HCT116 (cell line): ENCODE data around the gene CACNA1C. TPM values are rescaled to one million over a fixed set of nuclear protein-coding genes. Genes with fewer than 3 reads are reported as not detected.

Source experiments
- ATAC-seq: fragments of 200-7000 bp; cut with Tn5 transposase; 2 replicates; pipeline ENCODE4 v1.9.1; 2020; ENCODE audit warnings: mild to moderate bottlenecking, moderate library complexity
- BruUV-seq: library from RNA; stranded (reverse); fragments of 400-500 nt; replicated peaks from 2 replicates; lab custom pipeline; 2021; lab: Mats Ljungman, UMichigan
- CTCF ChIA-PET: fragments of 300-600 bp; sonication (Branson Sonifier 250); formaldehyde crosslinking; loops from one replicate; lab custom pipeline; 2021; ENCODE audit warnings: antibody characterized with exemption; lab: Charles Lee
- POLR2A ChIA-PET: fragments of 300-600, 350-600 bp; sonication (Branson Sonifier 250); formaldehyde crosslinking; loops from one replicate; lab custom pipeline; 2021; ENCODE audit warnings: antibody characterized with exemption; lab: Charles Lee
- RAD21 ChIA-PET, 2 experiments: fragments of 300-600 bp; sonication (Branson Sonifier 250); formaldehyde crosslinking; loops; one replicate each; lab custom pipeline; 2023; ENCODE audit warnings: low total read pairs in 2 of 2; ENCODE audit not compliant: uncharacterized antibody in 2 of 2, unreplicated experiment in 2 of 2, low non-redundant PET in 1 of 2; lab: Charles Lee
- DNase-seq: peaks from one replicate; pipeline ENCODE4 v3.0.0-alpha.2; 2010; ENCODE audit warnings: low read depth, low spot score
- H2AFZ ChIP-seq: fragments of 200-600 bp; shearing (Covaris generic), sonication (generic); 2 replicates; pipeline ENCODE4 v1.6.1; 2017; ENCODE audit warnings: low read depth, mixed run types, mixed read lengths, antibody characterized with exemption, low read length; ENCODE audit not compliant: poor library complexity, severe bottlenecking
- H3K27ac ChIP-seq: 2 replicates; pipeline ENCODE4 v1.5.1; 2012; ENCODE audit warnings: low read depth, low read length
- H3K27me3 ChIP-seq: fragments of 200-600 bp; sonication (generic); 2 replicates; pipeline ENCODE4 v1.6.1; 2016; ENCODE audit warnings: mixed run types, low read length, mixed read lengths; ENCODE audit not compliant: insufficient read depth
- H3K36me3 ChIP-seq, 2 experiments: fragments of 200-500 bp in 1 of 2; fragments of 200-600 bp in 1 of 2; sonication (Bioruptor generic) in 1 of 2; sonication (generic) in 1 of 2; 2 replicates each; pipeline versions ENCODE4 v1.5.1 to v1.6.1; 2014 to 2016; ENCODE audit warnings: low read length in 2 of 2, inconsistent platforms in 1 of 2, mixed read lengths in 1 of 2, mixed run types in 1 of 2; ENCODE audit not compliant: insufficient read depth in 2 of 2, control insufficient read depth in 1 of 2
- H3K4me1 ChIP-seq, 2 experiments: fragments of 200-600 bp in 1 of 2; sonication (generic) in 1 of 2; 2 replicates each; pipeline versions ENCODE4 v1.5.1 to v1.6.1; 2012 to 2017; ENCODE audit warnings: low read length in 2 of 2, inconsistent platforms in 1 of 2, mild to moderate bottlenecking in 1 of 2, mixed read lengths in 1 of 2, mixed run types in 1 of 2, moderate library complexity in 1 of 2; ENCODE audit not compliant: insufficient read depth in 2 of 2, control insufficient read depth in 1 of 2
- H3K4me2 ChIP-seq: fragments of 200-600 bp; sonication (generic); 2 replicates; pipeline ENCODE4 v1.6.1; 2017; ENCODE audit warnings: mixed run types, low read length, mixed read lengths
- H3K4me3 ChIP-seq, 2 experiments: fragments of 200-600 bp in 1 of 2; sonication (generic) in 1 of 2; replicated peaks in 1 of 2; 2 replicates each; pipeline ENCODE4 v1.5.1; 2011 to 2016; ENCODE audit warnings: low read length in 2 of 2, control low read depth in 1 of 2, low read depth in 1 of 2, mild to moderate bottlenecking in 1 of 2, mixed read lengths in 1 of 2, mixed run types in 1 of 2
- H3K79me2 ChIP-seq: fragments of 200-600 bp; sonication (generic); 2 replicates; pipeline ENCODE4 v1.6.1; 2017; ENCODE audit warnings: mild to moderate bottlenecking, mixed run types, low read length, moderate library complexity, mixed read lengths; ENCODE audit not compliant: insufficient read depth
- H3K9ac ChIP-seq: fragments of 200-600 bp; sonication (generic); 2 replicates; pipeline ENCODE4 v1.6.1; 2016; ENCODE audit warnings: low read length, mixed read lengths
- H3K9me2 ChIP-seq: fragments of 200-600 bp; sonication (generic), shearing (Covaris generic); 2 replicates; pipeline ENCODE4 v1.6.1; 2017; ENCODE audit warnings: mixed run types, mild to moderate bottlenecking, moderate library complexity; ENCODE audit not compliant: insufficient read depth
- H3K9me3 ChIP-seq, 2 experiments: fragments of 200-500 bp in 1 of 2; fragments of 200-600 bp in 1 of 2; sonication (Bioruptor generic) in 1 of 2; sonication (generic) in 1 of 2; 2 replicates each; pipeline ENCODE4 v1.6.1; 2014 to 2017; ENCODE audit warnings: low read length in 2 of 2, mixed read lengths in 2 of 2, inconsistent platforms in 1 of 2, low read depth in 1 of 2, mild to moderate bottlenecking in 1 of 2, mixed run types in 1 of 2, moderate library complexity in 1 of 2; ENCODE audit not compliant: control insufficient read depth in 1 of 2, insufficient read depth in 1 of 2
- H4K20me1 ChIP-seq: fragments of 200-600 bp; sonication (generic), shearing (Covaris generic); 2 replicates; pipeline ENCODE4 v1.6.1; 2017; ENCODE audit warnings: mixed run types, mild to moderate bottlenecking, moderate library complexity; ENCODE audit not compliant: insufficient read depth
- ATF3 ChIP-seq: IDR thresholded peaks from 2 replicates; pipeline ENCODE4 v1.6.1; 2012
- CBX3 ChIP-seq: IDR thresholded peaks from 2 replicates; pipeline ENCODE4 v1.6.1; 2012; ENCODE audit warnings: low read depth
- CEBPB ChIP-seq: IDR thresholded peaks from 2 replicates; pipeline ENCODE4 v1.6.1; 2012; ENCODE audit warnings: low read depth
- CTCF ChIP-seq, 3 experiments: fragments of 200-600 bp in 1 of 3; sonication (generic) in 1 of 3; IDR thresholded peaks in 2 of 3; conservative IDR thresholded peaks in 1 of 3; 2 replicates each; pipeline ENCODE4 v1.5.1; 2012 to 2017; ENCODE audit warnings: low read depth in 2 of 3, low read length in 2 of 3, antibody characterized with exemption in 1 of 3, borderline replicate concordance in 1 of 3, control low read depth in 1 of 3, mild to moderate bottlenecking in 1 of 3, mixed read lengths in 1 of 3, mixed run types in 1 of 3, moderate library complexity in 1 of 3; ENCODE audit not compliant: insufficient read depth in 1 of 3
- EGR1 ChIP-seq: IDR thresholded peaks from 2 replicates; pipeline ENCODE4 v1.6.1; 2012; ENCODE audit warnings: low read depth
- ELF1 ChIP-seq: IDR thresholded peaks from 2 replicates; pipeline ENCODE4 v1.6.1; 2012; ENCODE audit warnings: low read depth, borderline replicate concordance
- EZH2 ChIP-seq: fragments of 200-600 bp; sonication (generic); IDR thresholded peaks from 2 replicates; pipeline ENCODE4 v1.6.1; 2017; ENCODE audit warnings: antibody characterized with exemption, mixed run types
- EZH2phosphoT487 ChIP-seq: fragments of 200-600 bp; IDR thresholded peaks from 2 replicates; pipeline ENCODE4 v1.6.1; 2018; ENCODE audit warnings: antibody characterized with exemption, borderline replicate concordance
- JUND ChIP-seq: IDR thresholded peaks from 2 replicates; pipeline ENCODE4 v1.6.1; 2012
- POLR2A ChIP-seq: IDR thresholded peaks from 2 replicates; pipeline ENCODE4 v1.7.0; 2011; ENCODE audit warnings: borderline replicate concordance; ENCODE audit not compliant: insufficient read depth, insufficient read length; ENCODE audit errors: extremely low read depth
- POLR2AphosphoS5 ChIP-seq: IDR thresholded peaks from 2 replicates; pipeline ENCODE4 v1.6.1; 2011; ENCODE audit warnings: mild to moderate bottlenecking, low read depth, low read length, moderate library complexity
- RAD21 ChIP-seq: IDR thresholded peaks from 2 replicates; pipeline ENCODE4 v1.6.1; 2012; ENCODE audit warnings: low read depth, mild to moderate bottlenecking
- REST ChIP-seq: IDR thresholded peaks from 2 replicates; pipeline ENCODE4 v1.6.1; 2012; ENCODE audit warnings: low read depth
- SIN3A ChIP-seq: IDR thresholded peaks from 2 replicates; pipeline ENCODE4 v1.6.1; 2012; ENCODE audit warnings: low read depth
- SP1 ChIP-seq: IDR thresholded peaks from 2 replicates; pipeline ENCODE4 v1.6.1; 2012; ENCODE audit warnings: low read depth
- SRF ChIP-seq: IDR thresholded peaks from 2 replicates; pipeline ENCODE4 v1.6.1; 2012; ENCODE audit warnings: low read depth
- TCF7L2 ChIP-seq: IDR thresholded peaks from 2 replicates; pipeline ENCODE4 v1.7.0; 2011; ENCODE audit warnings: borderline replicate concordance, inconsistent platforms; ENCODE audit not compliant: insufficient read depth, insufficient read length; ENCODE audit errors: extremely low read depth
- YY1 ChIP-seq: IDR thresholded peaks from 2 replicates; pipeline ENCODE4 v1.6.1; 2011; ENCODE audit warnings: low read length, low read depth, moderate library complexity, mild to moderate bottlenecking; ENCODE audit not compliant: insufficient replicate concordance; ENCODE audit errors: extremely low read depth
- ZBTB33 ChIP-seq: IDR thresholded peaks from 2 replicates; pipeline ENCODE4 v1.6.1; 2011; ENCODE audit warnings: mild to moderate bottlenecking, low read length, moderate library complexity; ENCODE audit not compliant: insufficient replicate concordance; ENCODE audit errors: extremely low read depth
- ZNF274 ChIP-seq: fragments of 200-500 bp; sonication (Bioruptor generic); IDR thresholded peaks from 2 replicates; pipeline ENCODE4 v1.6.1; 2014; ENCODE audit warnings: mild to moderate bottlenecking, low read depth, low read length, inconsistent platforms
- intact Hi-C: fragments of 100-400 bp; cut with micrococcal nuclease; formaldehyde crosslinking; loops from 2 replicates; pipeline ENCODE4 v1.10.0; 2022
- total RNA-seq: library from RNA; stranded (reverse); gene quantifications from one replicate; pipeline ENCODE4 v1.2.1, GENCODE V29; 2021; ENCODE audit not compliant: unreplicated experiment

The CACNA1C gene
- total RNA-seq, 1 experiment from 2014 or later: 0.05 TPM

- Histone ChIP-seq H3K9me3 (no peaks in the 10 kb centered on the region), H4K20me1 (no peaks in the 10 kb centered on the region)
- no peak for ATAC-seq
- CTCF ChIA-PET: no interaction called here
- TF ChIP-seq CBX3 (no peak), POLR2A (no peak), REST (no peak), ZNF274 (no peak), SP1 (no peak), ELF1 (no peak), TCF7L2 (no peak), EZH2 (no peak), EGR1 (no peak), RAD21 (no peak), SIN3A (no peak), SRF (no peak), ZBTB33 (no peak), CTCF (IDR thresholded peaks at IDR 0.05 in 2 of 3, conservative IDR thresholded peaks at IDR 0.05 in 1 of 3; ENCODE audit: borderline replicate concordance in 1 of 3, insufficient read depth in 1 of 3, low read depth in 2 of 3, low read length in 2 of 3) (no peak), ATF3 (no peak), POLR2AphosphoS5 (no peak), YY1 (no peak), CEBPB (no peak), JUND (no peak), EZH2phosphoT487 (no peak)
- TF ChIP-seq, all 23 proteins: peak for 0
- H3K9me2 ChIP-seq: no peaks in the 10 kb centered on the region
- DNase-seq: no peak
- intact Hi-C loops: no loop called here
- peaks cover 23% of the 10 kb centered on the region; the same call in 1 of the 2 replicates for H3K27me3 ChIP-seq
- H3K4me3 ChIP-seq: no peak overlapping the region
- no peaks in the 10 kb centered on the region for H3K4me1 ChIP-seq
- H3K4me2 ChIP-seq: no peak overlapping the region
- H2AFZ ChIP-seq: no peak overlapping the region
- ChIA-PET POLR2A (no interaction called here), RAD21 (no interaction called here)
- no peaks in the 10 kb centered on the region for H3K79me2 ChIP-seq
- no peak overlapping the region for H3K27ac ChIP-seq
- H3K9ac ChIP-seq: no peak overlapping the region
- no TSS peak for BruUV-seq
- H3K36me3 ChIP-seq: no peaks in the 10 kb centered on the region
Observed at GRCh38 chr12:2208837-2209635, 156.2 kb downstream of the CACNA1C start.
